ENCODE results near the gene ZSCAN5C. TPM values are rescaled to one million over a fixed set of nuclear protein-coding genes. Genes with fewer than 3 reads are reported as not detected.

The ZSCAN5C gene
- total and polyA plus RNA-seq, 2 donors from 2014 or later: not detected

DNA sequence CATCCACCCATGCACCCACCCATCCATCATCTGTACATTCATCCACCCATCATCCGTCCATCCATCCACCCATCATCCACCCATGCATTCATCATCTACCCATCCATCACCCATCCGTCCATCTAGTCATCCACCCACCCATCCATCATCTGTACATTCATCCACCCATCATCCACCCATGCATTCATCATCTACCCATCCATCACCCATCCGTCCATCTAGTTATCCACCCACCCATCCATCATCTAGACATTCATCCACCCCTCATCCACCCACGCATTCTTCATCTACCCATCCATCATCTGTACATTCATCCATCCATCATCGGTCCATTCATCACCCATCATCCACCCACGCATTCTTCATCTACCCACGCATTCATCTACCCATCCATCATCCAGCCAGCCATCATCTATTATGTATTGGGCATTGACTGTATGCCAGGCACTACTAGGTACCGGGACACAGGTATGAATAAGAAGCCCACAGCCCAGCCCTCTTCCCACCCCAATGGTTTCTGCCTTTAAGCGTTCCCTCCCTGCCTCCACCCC is 43.0 kb upstream of the ZSCAN5C start:
- intact Hi-C loops (cut with DNase I): loop anchor here (10.0 kb wide), 1 partner anchor 54 kb away; no protein-coding TSS in a partner anchor

DNA sequence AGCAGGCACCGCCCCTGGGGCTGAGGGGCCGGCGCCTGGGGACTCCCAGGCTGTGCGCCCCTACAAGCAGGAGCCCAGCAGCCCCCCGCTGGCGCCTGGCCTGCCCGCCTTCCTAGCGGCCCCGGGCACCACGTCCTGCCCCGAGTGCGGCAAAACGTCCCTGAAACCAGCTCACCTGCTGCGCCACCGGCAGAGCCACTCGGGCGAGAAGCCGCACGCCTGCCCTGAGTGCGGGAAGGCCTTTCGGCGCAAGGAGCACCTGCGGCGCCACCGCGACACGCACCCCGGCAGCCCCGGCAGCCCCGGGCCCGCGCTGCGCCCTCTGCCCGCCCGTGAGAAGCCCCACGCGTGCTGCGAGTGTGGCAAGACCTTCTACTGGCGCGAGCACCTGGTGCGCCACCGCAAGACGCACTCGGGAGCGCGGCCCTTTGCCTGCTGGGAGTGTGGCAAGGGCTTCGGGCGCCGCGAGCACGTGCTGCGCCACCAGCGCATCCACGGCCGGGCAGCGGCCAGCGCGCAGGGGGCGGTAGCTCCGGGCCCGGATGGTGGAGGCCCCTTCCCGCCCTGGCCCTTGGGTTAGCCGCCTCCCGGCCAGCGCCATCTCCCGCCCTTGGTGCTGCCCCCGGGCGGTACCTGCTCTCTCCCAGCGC is 42.3 kb upstream of the ZSCAN5C start:
- H3K4me1 ChIP-seq (ENCODE audit: control insufficient read depth in 2 of 3, insufficient read depth in 2 of 3, low read depth in 1 of 3, low read length in 3 of 3): no peaks in the 10 kb centered on the region
- H3K9me3 ChIP-seq (ENCODE audit: control insufficient read depth in 2 of 3, insufficient read depth in 1 of 3, low read length in 3 of 3): no peaks in the 10 kb centered on the region
- peaks cover 4 to 15% (median 12%) of the 10 kb centered on the region in 3 donors for H3K36me3 ChIP-seq (ENCODE audit: control insufficient read depth in 2 of 3, insufficient read depth in 3 of 3, low read length in 3 of 3)
- TF ChIP-seq, protein P1, sequence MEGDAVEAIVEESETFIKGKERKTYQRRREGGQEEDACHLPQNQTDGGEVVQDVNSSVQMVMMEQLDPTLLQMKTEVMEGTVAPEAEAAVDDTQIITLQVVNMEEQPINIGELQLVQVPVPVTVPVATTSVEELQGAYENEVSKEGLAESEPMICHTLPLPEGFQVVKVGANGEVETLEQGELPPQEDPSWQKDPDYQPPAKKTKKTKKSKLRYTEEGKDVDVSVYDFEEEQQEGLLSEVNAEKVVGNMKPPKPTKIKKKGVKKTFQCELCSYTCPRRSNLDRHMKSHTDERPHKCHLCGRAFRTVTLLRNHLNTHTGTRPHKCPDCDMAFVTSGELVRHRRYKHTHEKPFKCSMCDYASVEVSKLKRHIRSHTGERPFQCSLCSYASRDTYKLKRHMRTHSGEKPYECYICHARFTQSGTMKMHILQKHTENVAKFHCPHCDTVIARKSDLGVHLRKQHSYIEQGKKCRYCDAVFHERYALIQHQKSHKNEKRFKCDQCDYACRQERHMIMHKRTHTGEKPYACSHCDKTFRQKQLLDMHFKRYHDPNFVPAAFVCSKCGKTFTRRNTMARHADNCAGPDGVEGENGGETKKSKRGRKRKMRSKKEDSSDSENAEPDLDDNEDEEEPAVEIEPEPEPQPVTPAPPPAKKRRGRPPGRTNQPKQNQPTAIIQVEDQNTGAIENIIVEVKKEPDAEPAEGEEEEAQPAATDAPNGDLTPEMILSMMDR (IDR thresholded peaks at IDR 0.05; ENCODE audit: borderline replicate concordance, extremely low read depth, insufficient read depth): no peak
- intact Hi-C loops (cut with DNase I): loop anchor here (10.0 kb wide), 1 partner anchor 55 kb away; no protein-coding TSS in a partner anchor
- H3K27me3 ChIP-seq (ENCODE audit: control insufficient read depth, insufficient read depth, low read length): no peaks in the 10 kb centered on the region
- H3K27ac ChIP-seq (ENCODE audit: low read depth in 2 of 2, low read length in 2 of 2): no peak overlapping the region
- FAIRE-seq: no peak
- no peak overlapping the region for H3K9ac ChIP-seq (ENCODE audit: low read length in 3 of 3)
- no peak overlapping the region for H3K4me3 ChIP-seq (ENCODE audit: low read length in 3 of 3)
- no peak for DNase-seq

More for the DNA sequence above, 43.0 kb upstream of the ZSCAN5C start:
- Histone ChIP-seq H3K4me3 (ENCODE audit: low read length in 3 of 3) (no peak overlapping the region), H3K36me3 (ENCODE audit: control insufficient read depth in 2 of 3, insufficient read depth in 3 of 3, low read length in 3 of 3) (peaks cover 4 to 17% (median 12%) of the 10 kb centered on the region in 3 donors), H3K9me3 (ENCODE audit: control insufficient read depth in 2 of 3, insufficient read depth in 1 of 3, low read length in 3 of 3) (no peaks in the 10 kb centered on the region), H3K27ac (ENCODE audit: low read depth in 2 of 2, low read length in 2 of 2) (no peak overlapping the region), H3K27me3 (ENCODE audit: control insufficient read depth, insufficient read depth, low read length) (no peaks in the 10 kb centered on the region), H3K4me1 (ENCODE audit: control insufficient read depth in 2 of 3, insufficient read depth in 2 of 3, low read depth in 1 of 3, low read length in 3 of 3) (no peaks in the 10 kb centered on the region), H3K9ac (ENCODE audit: low read length in 3 of 3) (no peak overlapping the region)
- TF ChIP-seq, protein P1 (IDR thresholded peaks at IDR 0.05; ENCODE audit: borderline replicate concordance, extremely low read depth, insufficient read depth): no peak
- FAIRE-seq (no peak), DNase-seq (no peak)

DNA sequence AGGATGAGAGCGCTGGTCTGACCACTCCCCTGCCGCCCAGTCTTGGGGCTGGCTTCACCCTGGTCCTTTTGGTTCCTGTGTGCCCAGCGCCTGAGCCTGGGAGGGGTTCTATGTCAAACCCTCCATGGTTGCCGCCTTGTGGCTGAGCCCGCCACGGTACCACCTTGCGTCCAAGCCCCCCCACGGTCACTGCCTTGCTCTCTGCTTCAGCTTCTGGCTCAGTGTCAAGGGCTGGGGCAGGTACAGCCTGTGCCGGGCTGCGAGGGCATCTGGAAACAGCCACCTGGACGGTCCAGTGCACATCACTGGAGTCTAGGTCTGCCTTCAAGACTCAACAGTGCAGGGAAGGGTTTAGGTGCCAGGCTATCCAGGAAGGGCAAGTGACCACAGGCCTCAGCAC is 40.5 kb upstream of the ZSCAN5C start:
- H3K9ac ChIP-seq (ENCODE audit: low read length in 3 of 3): no peak overlapping the region
- DNase-seq (no peak), FAIRE-seq (no peak)
- H3K27me3 ChIP-seq (ENCODE audit: control insufficient read depth, insufficient read depth, low read length): no peaks in the 10 kb centered on the region
- H3K4me3 ChIP-seq (ENCODE audit: low read length in 3 of 3): no peak overlapping the region
- intact Hi-C loops (cut with DNase I): no loop called here
- no peak overlapping the region for H3K27ac ChIP-seq (ENCODE audit: low read depth in 2 of 2, low read length in 2 of 2)
- peaks cover 4 to 12% (median 7%) of the 10 kb centered on the region in 3 donors for H3K36me3 ChIP-seq (ENCODE audit: control insufficient read depth in 2 of 3, insufficient read depth in 3 of 3, low read length in 3 of 3)
- no peaks in the 10 kb centered on the region for H3K9me3 ChIP-seq (ENCODE audit: control insufficient read depth in 2 of 3, insufficient read depth in 1 of 3, low read length in 3 of 3)
- H3K4me1 ChIP-seq (ENCODE audit: control insufficient read depth in 2 of 3, insufficient read depth in 2 of 3, low read depth in 1 of 3, low read length in 3 of 3): no peaks in the 10 kb centered on the region
- TF ChIP-seq, protein P1 (IDR thresholded peaks at IDR 0.05; ENCODE audit: borderline replicate concordance, extremely low read depth, insufficient read depth): no peak

Measured in kidney (tissue), 14 donors.